ENCODE data around the gene SH3D21.

GRCh38 chr1:36329817-36330216 is 23.6 kb downstream of the SH3D21 start:
- TF ChIP-seq CTCF (IDR thresholded peaks at IDR 0.05 in 8 of 11, conservative IDR thresholded peaks at IDR 0.05 in 3 of 11), result no peak
- TF ChIP-seq POLR2AphosphoS5 (IDR thresholded peaks at IDR 0.05), result no peak

Data from spleen (tissue), 7 donors.